Left forelimb (tissue), 1 donor: ENCODE results near the gene CD74.

Experiments used
- DNase-seq: peaks from one replicate; pipeline ENCODE4 v3.0.0-alpha.2; 2018; ENCODE audit warnings: low spot score

The CD74 gene

DNA sequence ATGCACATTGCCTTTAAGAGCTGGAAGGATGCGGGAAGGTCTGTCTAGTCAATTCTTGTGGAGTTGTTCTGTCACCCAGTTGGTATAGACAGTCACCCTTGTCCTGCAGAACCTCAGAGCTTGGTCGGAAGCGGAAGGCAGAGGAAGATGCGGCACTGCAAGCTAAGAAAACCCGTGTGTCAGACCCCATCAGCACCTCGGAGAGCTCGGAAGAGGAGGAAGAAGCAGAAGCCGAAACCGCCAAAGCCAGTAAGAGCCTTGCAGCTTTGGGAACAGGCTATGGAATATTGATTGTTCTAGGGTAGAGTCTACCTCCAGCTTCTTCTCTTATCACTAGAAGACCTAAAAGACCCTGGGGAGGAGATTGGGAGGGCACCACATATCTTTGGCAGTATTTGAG is 48.7 kb downstream of the CD74 start:
- DNase-seq = no peak

GRCh38 chr5:150363185-150363584 is 49.5 kb downstream of the CD74 start:
- no peak for DNase-seq

DNA sequence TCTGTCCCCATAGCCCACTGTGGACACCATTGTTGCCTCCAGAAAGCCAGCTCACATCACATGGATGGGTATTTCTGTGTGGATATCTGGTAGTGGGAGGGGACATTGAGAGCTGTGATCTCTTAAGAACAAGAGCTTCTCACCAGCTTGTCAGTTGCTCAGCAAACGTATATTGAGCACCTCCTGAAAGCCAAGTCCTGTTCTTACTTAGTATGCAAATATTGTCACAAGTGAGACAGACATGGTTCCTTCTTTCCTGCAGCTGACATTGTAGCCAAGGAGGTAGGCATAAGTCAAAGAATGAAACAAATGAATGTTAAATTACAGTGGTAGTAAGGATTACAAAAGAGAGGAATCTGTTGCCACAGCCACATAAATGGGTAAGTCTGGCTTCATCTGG is 51.4 kb downstream of the CD74 start:
- no peak for DNase-seq

DNA sequence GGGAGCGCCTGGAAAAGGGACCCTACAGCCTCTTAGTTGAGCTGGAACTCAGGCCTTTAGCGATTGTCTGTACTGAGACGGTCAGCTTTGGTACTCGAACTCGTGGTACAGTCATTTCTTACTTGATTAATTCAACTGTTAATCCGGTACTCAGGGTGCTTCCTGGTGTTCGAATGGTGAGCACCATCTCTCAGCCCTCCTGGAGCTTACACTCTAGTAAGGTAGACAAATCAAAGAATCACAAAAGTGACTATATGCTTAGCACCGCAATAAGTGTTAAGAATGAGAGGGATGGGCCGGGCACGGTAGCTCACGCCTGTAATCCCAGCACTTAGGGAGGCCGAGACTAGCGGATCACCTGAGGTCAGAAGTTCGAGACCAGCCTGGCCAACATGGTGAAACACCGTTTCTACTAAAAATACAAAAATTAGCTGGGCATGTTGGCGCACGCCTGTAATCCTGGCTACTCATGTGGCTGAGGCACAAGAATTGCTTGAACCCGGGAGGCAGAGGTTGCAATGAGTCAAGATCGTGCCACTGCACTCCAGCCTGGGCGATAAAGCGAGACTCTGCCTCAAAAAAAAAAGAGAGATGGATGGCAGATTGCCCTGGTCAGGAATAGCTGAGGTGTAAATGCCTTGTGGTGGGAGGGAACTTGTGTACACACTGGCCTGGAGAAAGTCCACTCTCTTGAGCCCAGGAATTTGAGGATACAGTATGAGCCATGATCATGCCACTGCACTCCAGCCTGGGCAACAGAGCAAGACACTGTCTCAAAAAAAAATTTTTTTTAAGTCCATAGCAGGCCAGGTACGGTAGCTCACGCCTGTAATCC is 54.2 kb downstream of the CD74 start:
- DNase-seq = no peak

DNA sequence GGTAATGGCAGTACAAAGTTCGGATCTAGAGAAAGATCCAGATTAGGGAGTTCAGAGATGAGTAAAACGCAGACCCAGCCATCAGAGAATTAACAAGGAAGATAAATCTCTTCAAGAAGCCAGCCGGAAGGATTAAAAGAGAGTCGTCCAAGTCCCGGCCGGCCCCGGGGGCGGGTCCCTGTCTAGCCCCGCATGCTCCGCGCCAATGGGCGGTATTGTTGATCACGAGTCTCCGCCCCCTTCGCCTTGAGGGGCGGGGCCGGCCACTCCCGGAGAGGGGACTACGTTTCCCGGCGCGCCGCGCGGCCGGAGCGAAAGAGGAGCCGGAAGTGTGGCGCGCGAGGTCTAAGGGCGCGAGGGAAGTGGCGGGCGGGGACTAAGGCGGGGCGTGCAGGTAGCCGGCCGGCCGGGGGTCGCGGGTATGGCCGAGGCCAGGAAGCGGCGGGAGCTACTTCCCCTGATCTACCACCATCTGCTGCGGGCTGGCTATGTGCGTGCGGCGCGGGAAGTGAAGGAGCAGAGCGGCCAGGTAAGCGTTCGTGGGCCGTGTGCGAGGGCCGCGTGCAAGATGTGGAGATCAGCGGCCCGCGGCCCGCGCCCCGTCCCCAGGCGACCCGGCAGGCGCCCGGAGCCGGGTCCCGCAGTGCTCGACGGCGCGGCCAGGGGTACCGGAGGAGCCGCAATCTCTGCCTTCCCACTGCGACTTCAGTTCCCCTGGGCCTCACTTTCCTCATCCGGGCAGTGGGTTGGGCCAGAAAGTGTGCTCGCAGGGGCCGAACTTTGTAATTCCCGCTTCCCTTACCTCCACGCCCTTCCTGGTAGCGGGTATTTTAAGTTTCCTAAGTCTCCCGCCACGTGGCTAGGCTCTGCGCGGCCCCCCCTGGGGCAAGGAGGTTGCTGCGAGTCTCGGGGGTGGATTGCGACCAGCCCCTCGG is 55.1 kb downstream of the CD74 start, which contains the start of gene TCOF1:
TSS of gene TCOF1 (plus strand) at position 372 of the 935 bp plus-strand sequence. CDS start at position 422, 50 bp downstream.
- DNase-seq = peak; percentile 97

- no peak for DNase-seq
Observed at GRCh38 chr5:150356575-150357294, 56.0 kb downstream of the CD74 start.

DNA sequence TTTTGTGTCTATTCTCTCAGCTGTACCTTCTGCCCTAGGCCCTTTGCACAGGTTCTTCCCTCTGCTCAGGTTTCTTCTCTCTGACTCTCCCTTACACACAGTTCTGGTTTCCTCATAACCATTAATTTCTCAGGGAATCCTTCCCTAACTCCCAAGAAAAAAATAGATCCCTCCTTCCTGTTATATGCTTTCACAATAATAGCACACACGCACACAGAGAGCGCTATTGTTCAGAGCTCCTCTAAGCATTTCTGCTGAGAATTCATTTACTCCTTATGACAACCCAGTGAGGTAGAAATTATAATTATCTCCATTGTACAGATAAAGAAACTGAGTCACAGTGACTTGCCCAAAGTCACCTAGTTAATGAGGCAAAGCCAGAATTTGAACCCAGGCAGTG is 56.9 kb downstream of the CD74 start:
- no peak for DNase-seq

DNA sequence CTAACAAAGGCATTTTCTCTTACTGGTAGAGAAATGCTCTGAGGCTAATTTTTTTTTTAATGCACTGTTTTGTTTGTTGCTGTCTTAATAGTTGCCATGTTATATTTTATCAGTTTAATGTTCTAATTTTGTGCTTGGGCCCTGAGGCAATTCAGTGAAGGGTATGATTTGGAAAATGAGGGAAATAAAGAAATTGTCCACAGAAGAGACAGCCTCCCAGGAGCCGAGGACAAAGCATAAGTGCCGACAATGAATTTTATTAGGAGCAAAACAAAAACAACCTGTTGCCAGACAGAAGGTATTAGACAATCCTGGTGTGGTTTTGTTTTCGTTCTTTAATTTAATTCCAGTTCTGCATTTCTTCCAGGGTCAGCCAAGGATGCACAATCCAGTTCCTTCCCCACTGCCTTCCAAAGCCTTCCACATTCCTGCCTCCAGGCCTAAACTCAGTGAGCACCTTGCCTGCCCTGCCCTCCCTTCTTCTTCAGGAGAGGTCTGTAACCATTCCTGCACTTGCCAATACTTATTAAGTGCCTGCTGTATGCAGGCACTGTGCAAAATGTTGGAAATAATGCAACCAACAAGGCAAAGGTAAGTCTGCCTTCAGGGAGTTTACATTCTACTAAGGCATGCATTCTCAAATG is 59.6 kb downstream of the CD74 start:
- no peak for DNase-seq

GRCh38 chr5:150352244-150353031 is 60.3 kb downstream of the CD74 start:
- DNase-seq = no peak
